ENCODE data around the gene FLNC.

The FLNC gene

GRCh38 chr7:128902761-128903585 lies 72.8 kb downstream of the FLNC start:
- peak; percentile 7 to 20 for DNase-seq
- H3K9me3 ChIP-seq: no peaks in the 10 kb centered on the region
- no peaks in the 10 kb centered on the region for H3K36me3 ChIP-seq
- no peaks in the 10 kb centered on the region for H3K4me1 ChIP-seq
- intact Hi-C loops (cut with DNase I; ENCODE audit: low total_unique reads): loop anchor here (10.0 kb wide), 1 partner anchor 192 kb away; no protein-coding TSS in a partner anchor
- H3K27ac ChIP-seq: no peak overlapping the region
- peaks cover 0 to 29% of the 10 kb centered on the region in 2 donors for H3K27me3 ChIP-seq
- no peak for TF ChIP-seq CTCF (IDR thresholded peaks at IDR 0.05)
- H3K4me3 ChIP-seq: no peak overlapping the region

GRCh38 chr7:128903621-128904361 lies 73.6 kb downstream of the FLNC start:
- no peak overlapping the region for H3K27ac ChIP-seq
- H3K27me3 ChIP-seq: peaks cover 0 to 35% of the 10 kb centered on the region in 2 donors
- no peak for TF ChIP-seq CTCF (IDR thresholded peaks at IDR 0.05)
- H3K9me3 ChIP-seq: no peaks in the 10 kb centered on the region
- no peak overlapping the region for H3K4me3 ChIP-seq
- H3K36me3 ChIP-seq: no peaks in the 10 kb centered on the region
- no peaks in the 10 kb centered on the region for H3K4me1 ChIP-seq
- DNase-seq: peak; percentile 15 to 57
- intact Hi-C loops (cut with DNase I; ENCODE audit: low total_unique reads): loop anchor here (10.0 kb wide), 1 partner anchor 191 kb away; no protein-coding TSS in a partner anchor

GRCh38 chr7:128904381-128905197 lies 74.4 kb downstream of the FLNC start:
- H3K9me3 ChIP-seq: no peaks in the 10 kb centered on the region
- intact Hi-C loops (cut with DNase I; ENCODE audit: low total_unique reads): loop anchor here (10.0 kb wide), 1 partner anchor 190 kb away; no protein-coding TSS in a partner anchor
- peak; percentile 10 to 52 for DNase-seq
- H3K27me3 ChIP-seq: peaks cover 0 to 42% of the 10 kb centered on the region in 2 donors
- H3K4me3 ChIP-seq: no peak overlapping the region
- H3K27ac ChIP-seq: no peak overlapping the region
- no peaks in the 10 kb centered on the region for H3K36me3 ChIP-seq
- TF ChIP-seq CTCF (IDR thresholded peaks at IDR 0.05): peak; percentile 40 to 48
- peaks cover 0 to 7% (median under 1%) of the 10 kb centered on the region in 4 donors for H3K4me1 ChIP-seq

DNA sequence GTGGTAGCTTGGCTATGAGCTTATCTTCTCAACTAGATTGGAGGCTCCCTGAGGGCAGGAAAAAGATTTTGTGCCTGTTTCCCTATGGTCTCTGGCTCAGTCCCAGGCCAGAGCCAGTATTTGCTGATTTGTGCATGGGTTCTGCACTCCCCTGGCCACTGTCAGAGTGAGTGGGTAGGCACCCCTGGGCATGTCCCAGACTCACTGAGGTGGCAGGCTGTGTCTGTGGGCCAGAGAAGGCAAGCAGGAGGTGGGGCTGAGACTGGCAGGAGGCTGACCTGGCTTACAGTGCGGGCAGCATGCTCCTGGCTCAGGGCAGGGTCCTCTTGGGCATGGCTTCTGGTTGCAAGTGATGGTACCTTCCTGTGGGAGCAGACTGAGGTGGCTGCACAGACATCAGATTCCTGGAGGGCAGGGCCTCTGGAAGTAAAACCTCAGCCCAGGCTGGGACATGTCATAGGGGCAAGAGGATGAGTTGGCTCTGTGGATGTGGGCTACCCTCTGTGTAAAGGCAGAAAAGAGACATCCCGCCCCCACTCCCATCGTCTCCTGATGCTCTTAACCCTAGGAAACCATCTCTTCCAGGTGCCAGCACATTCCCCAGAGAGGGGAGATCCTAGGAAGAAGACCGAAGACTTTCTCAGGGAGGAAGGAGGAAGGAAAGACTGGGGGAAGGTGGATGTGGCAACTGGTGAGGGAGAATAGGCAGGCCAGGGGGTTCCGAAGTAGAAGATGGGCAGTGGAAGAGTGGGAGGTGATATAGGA lies 76.0 kb downstream of the FLNC start:
- Histone ChIP-seq H3K4me1 (peaks cover 0 to 17% (median 11%) of the 10 kb centered on the region in 4 donors), H3K36me3 (no peaks in the 10 kb centered on the region), H3K9me3 (no peaks in the 10 kb centered on the region), H3K4me3 (no peak overlapping the region), H3K27me3 (peaks cover 0 to 57% of the 10 kb centered on the region in 2 donors), H3K27ac (no peak overlapping the region)
- peak in 1 of 2 donors; percentile 41 for DNase-seq
- TF ChIP-seq CTCF (IDR thresholded peaks at IDR 0.05): no peak
- intact Hi-C loops (cut with DNase I; ENCODE audit: low total_unique reads): loop anchor here (10.0 kb wide), 1 partner anchor 189 kb away; no protein-coding TSS in a partner anchor
